NB4 (cell line): ENCODE results near the gene ANTKMT.

Experiments used
- POLR2A ChIP-seq: IDR thresholded peaks from 2 replicates; pipeline ENCODE4 v1.6.1; 2011; ENCODE audit warnings: mild to moderate bottlenecking; ENCODE audit not compliant: insufficient read length; ENCODE audit errors: extremely low read depth
- TF ChIP-seq, protein P1 (sequence below): IDR thresholded peaks from one replicate; pipeline ENCODE4 v1.5.1; 2012; ENCODE audit warnings: low read depth, low read length

DNA sequence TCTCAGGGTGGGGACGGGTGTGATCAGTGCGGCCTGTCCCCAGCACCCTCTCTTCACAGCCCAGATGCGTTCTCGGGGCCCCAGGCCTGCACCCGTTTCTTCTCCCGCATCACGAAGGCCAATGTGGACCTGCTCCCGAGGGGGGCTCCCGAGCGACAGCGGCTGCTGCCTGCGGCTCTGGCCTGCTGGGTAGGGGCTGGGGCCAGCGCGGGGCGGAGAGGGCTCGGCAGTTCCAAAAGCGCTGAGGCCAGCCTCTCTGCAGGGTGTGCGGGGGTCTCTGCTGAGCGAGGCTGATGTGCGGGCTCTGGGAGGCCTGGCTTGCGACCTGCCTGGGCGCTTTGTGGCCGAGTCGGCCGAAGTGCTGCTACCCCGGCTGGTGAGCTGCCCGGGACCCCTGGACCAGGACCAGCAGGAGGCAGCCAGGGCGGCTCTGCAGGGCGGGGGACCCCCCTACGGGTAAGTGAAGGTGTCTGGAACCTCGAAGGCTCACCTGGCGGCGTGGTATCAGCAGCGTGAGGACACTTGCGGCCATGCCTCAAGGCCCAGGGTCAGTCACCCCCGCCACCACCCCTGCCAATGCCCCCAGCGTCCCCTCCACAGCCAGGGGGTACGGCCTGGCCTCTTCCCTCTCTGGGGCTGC lies 44.0 kb downstream of the ANTKMT start:
- TF ChIP-seq, protein P1, sequence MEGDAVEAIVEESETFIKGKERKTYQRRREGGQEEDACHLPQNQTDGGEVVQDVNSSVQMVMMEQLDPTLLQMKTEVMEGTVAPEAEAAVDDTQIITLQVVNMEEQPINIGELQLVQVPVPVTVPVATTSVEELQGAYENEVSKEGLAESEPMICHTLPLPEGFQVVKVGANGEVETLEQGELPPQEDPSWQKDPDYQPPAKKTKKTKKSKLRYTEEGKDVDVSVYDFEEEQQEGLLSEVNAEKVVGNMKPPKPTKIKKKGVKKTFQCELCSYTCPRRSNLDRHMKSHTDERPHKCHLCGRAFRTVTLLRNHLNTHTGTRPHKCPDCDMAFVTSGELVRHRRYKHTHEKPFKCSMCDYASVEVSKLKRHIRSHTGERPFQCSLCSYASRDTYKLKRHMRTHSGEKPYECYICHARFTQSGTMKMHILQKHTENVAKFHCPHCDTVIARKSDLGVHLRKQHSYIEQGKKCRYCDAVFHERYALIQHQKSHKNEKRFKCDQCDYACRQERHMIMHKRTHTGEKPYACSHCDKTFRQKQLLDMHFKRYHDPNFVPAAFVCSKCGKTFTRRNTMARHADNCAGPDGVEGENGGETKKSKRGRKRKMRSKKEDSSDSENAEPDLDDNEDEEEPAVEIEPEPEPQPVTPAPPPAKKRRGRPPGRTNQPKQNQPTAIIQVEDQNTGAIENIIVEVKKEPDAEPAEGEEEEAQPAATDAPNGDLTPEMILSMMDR: no peak
- TF ChIP-seq POLR2A: no peak
